ENCODE data around the gene WNK1. TPM values are rescaled to one million over a fixed set of nuclear protein-coding genes. Genes with fewer than 3 reads are reported as not detected.
A peak's percentile ranks its signal among the peaks of the same experiment; 100 is the strongest.

The WNK1 gene
- total and polyA plus RNA-seq, 2 experiments from 2014 or later = 41.5 to 47.2 TPM

GRCh38 chr12:712172-712863 is 40.1 kb upstream of the WNK1 start:
- no peak overlapping the region for H3K9ac ChIP-seq
- no peak overlapping the region for H3K4me3 ChIP-seq
- no peaks in the 10 kb centered on the region for H3K4me1 ChIP-seq (ENCODE audit: insufficient read depth)
- H3K79me2 ChIP-seq (ENCODE audit: insufficient read depth) = no peaks in the 10 kb centered on the region
- H3F3A ChIP-seq (ENCODE audit: insufficient read depth) = no peaks in the 10 kb centered on the region
- in situ Hi-C loops (cut with MboI) = no loop called here
- no peaks in the 10 kb centered on the region for H4K20me1 ChIP-seq (ENCODE audit: insufficient read depth)
- DNase-seq = peak; percentile 23
- no peak overlapping the region for H3K4me2 ChIP-seq (ENCODE audit: unreplicated experiment)
- 79% methylated on average over 8 of the region's 8 CpGs for WGBS, 2 experiments (ENCODE audit: low coverage in 1 of 2, low lambda C conversion rate in 2 of 2, missing lambda C conversion rate in 2 of 2)
- no peaks in the 10 kb centered on the region for H3K36me3 ChIP-seq (ENCODE audit: low read depth)
- H2AFZ ChIP-seq = no peak overlapping the region
- no peaks in the 10 kb centered on the region for H3K9me3 ChIP-seq (ENCODE audit: low read depth)
- no peaks in the 10 kb centered on the region for H3K9me2 ChIP-seq (ENCODE audit: insufficient read depth)
- no peak for TF ChIP-seq EZH2phosphoT487 (IDR thresholded peaks at IDR 0.05; ENCODE audit: insufficient read depth, low read depth)
- no peak for TF ChIP-seq EZH2 (IDR thresholded peaks at IDR 0.05; ENCODE audit: insufficient read depth, poor library complexity, severe bottlenecking)
- no peaks in the 10 kb centered on the region for H3K27me3 ChIP-seq (replicated peaks; ENCODE audit: insufficient read depth)
- H3K27ac ChIP-seq = no peak overlapping the region

GRCh38 chr12:713281-713875 is 39.0 kb upstream of the WNK1 start:
- in situ Hi-C loops (cut with MboI) = no loop called here
- Histone ChIP-seq H3K27me3 (replicated peaks; ENCODE audit: insufficient read depth) (no peaks in the 10 kb centered on the region), H3K4me3 (no peak overlapping the region), H3F3A (ENCODE audit: insufficient read depth) (no peaks in the 10 kb centered on the region), H4K20me1 (ENCODE audit: insufficient read depth) (no peaks in the 10 kb centered on the region), H3K9ac (no peak overlapping the region), H3K36me3 (ENCODE audit: low read depth) (no peaks in the 10 kb centered on the region), H3K9me2 (ENCODE audit: insufficient read depth) (no peaks in the 10 kb centered on the region), H3K79me2 (ENCODE audit: insufficient read depth) (no peaks in the 10 kb centered on the region), H3K27ac (no peak overlapping the region), H3K9me3 (ENCODE audit: low read depth) (no peaks in the 10 kb centered on the region), H3K4me1 (ENCODE audit: insufficient read depth) (no peaks in the 10 kb centered on the region), H3K4me2 (ENCODE audit: unreplicated experiment) (no peak overlapping the region), H2AFZ (no peak overlapping the region)
- peak; percentile 44 for DNase-seq
- 57 to 58% methylated on average over 9 of the region's 9 CpGs for WGBS, 2 experiments (ENCODE audit: low coverage in 1 of 2, low lambda C conversion rate in 2 of 2, missing lambda C conversion rate in 2 of 2)
- no peak for TF ChIP-seq EZH2phosphoT487 (IDR thresholded peaks at IDR 0.05; ENCODE audit: insufficient read depth, low read depth)
- no peak for TF ChIP-seq EZH2 (IDR thresholded peaks at IDR 0.05; ENCODE audit: insufficient read depth, poor library complexity, severe bottlenecking)

- H3K27ac ChIP-seq = no peak overlapping the region
- no peaks in the 10 kb centered on the region for H3K9me2 ChIP-seq (ENCODE audit: insufficient read depth)
- no peaks in the 10 kb centered on the region for H3F3A ChIP-seq (ENCODE audit: insufficient read depth)
- in situ Hi-C loops (cut with MboI) = no loop called here
- H2AFZ ChIP-seq = no peak overlapping the region
- H3K9ac ChIP-seq = no peak overlapping the region
- H4K20me1 ChIP-seq (ENCODE audit: insufficient read depth) = no peaks in the 10 kb centered on the region
- 44 to 50% methylated on average over 4 of the region's 4 CpGs for WGBS, 2 experiments (ENCODE audit: low coverage in 1 of 2, low lambda C conversion rate in 2 of 2, missing lambda C conversion rate in 2 of 2)
- peaks cover 6% of the 10 kb centered on the region; the same call in 1 of the 2 replicates for H3K4me1 ChIP-seq (ENCODE audit: insufficient read depth)
- no peaks in the 10 kb centered on the region for H3K79me2 ChIP-seq (ENCODE audit: insufficient read depth)
- H3K27me3 ChIP-seq (replicated peaks; ENCODE audit: insufficient read depth) = no peaks in the 10 kb centered on the region
- DNase-seq = peak; percentile 18
- no peak overlapping the region for H3K4me3 ChIP-seq
- H3K36me3 ChIP-seq (ENCODE audit: low read depth) = no peaks in the 10 kb centered on the region
- H3K9me3 ChIP-seq (ENCODE audit: low read depth) = no peaks in the 10 kb centered on the region
- TF ChIP-seq EZH2 (IDR thresholded peaks at IDR 0.05; ENCODE audit: insufficient read depth, poor library complexity, severe bottlenecking) (no peak), EZH2phosphoT487 (IDR thresholded peaks at IDR 0.05; ENCODE audit: insufficient read depth, low read depth) (no peak)
- no peak overlapping the region for H3K4me2 ChIP-seq (ENCODE audit: unreplicated experiment)
These were observed 35.9 kb upstream of the WNK1 start for GRCh38 chr12:716506-716905.

GRCh38 chr12:718756-719102 is 33.6 kb upstream of the WNK1 start:
- no peak overlapping the region for H3K4me2 ChIP-seq (ENCODE audit: unreplicated experiment)
- peaks cover 6% of the 10 kb centered on the region; the same call in 1 of the 2 replicates for H3K4me1 ChIP-seq (ENCODE audit: insufficient read depth)
- no peaks in the 10 kb centered on the region for H3F3A ChIP-seq (ENCODE audit: insufficient read depth)
- no peak overlapping the region for H3K27ac ChIP-seq
- H3K9me3 ChIP-seq (ENCODE audit: low read depth) = no peaks in the 10 kb centered on the region
- peak overlapping the region; percentile 72 for H2AFZ ChIP-seq
- H3K79me2 ChIP-seq (ENCODE audit: insufficient read depth) = no peaks in the 10 kb centered on the region
- H3K36me3 ChIP-seq (ENCODE audit: low read depth) = no peaks in the 10 kb centered on the region
- H3K27me3 ChIP-seq (replicated peaks; ENCODE audit: insufficient read depth) = no peaks in the 10 kb centered on the region
- no peaks in the 10 kb centered on the region for H3K9me2 ChIP-seq (ENCODE audit: insufficient read depth)
- no peak for DNase-seq
- H3K9ac ChIP-seq = no peak overlapping the region
- H3K4me3 ChIP-seq = no peak overlapping the region
- H4K20me1 ChIP-seq (ENCODE audit: insufficient read depth) = no peaks in the 10 kb centered on the region
- TF ChIP-seq EZH2 (IDR thresholded peaks at IDR 0.05; ENCODE audit: insufficient read depth, poor library complexity, severe bottlenecking) (no peak), EZH2phosphoT487 (IDR thresholded peaks at IDR 0.05; ENCODE audit: insufficient read depth, low read depth) (no peak)
- in situ Hi-C loops (cut with MboI) = no loop called here
- WGBS, 2 experiments (ENCODE audit: low coverage in 1 of 2, low lambda C conversion rate in 2 of 2, missing lambda C conversion rate in 2 of 2) = 71 to 75% methylated on average over 4 of the region's 4 CpGs
